H1 (cell line): ENCODE results near the gene CACNB1.

Source experiments
- CREB1 ChIP-seq: IDR thresholded peaks from 2 replicates; pipeline ENCODE4 v1.6.1; 2012; ENCODE audit warnings: inconsistent platforms
- CTCF ChIP-seq, 3 experiments: IDR thresholded peaks; 1 replicate in 2 of 3; 2 replicates in 1 of 3; pipeline versions ENCODE4 v1.5.1 to v1.6.1; 2011; ENCODE audit warnings: low read length in 3 of 3, mild to moderate bottlenecking in 3 of 3, inconsistent platforms in 2 of 3, low read depth in 1 of 3, moderate library complexity in 1 of 3; ENCODE audit not compliant: insufficient read depth in 1 of 3; ENCODE audit errors: control extremely low read depth in 1 of 3
- EP300 ChIP-seq, 2 experiments: IDR thresholded peaks; 1 replicate in 1 of 2; 2 replicates in 1 of 2; pipeline ENCODE4 v1.6.1; 2011 to 2012; ENCODE audit warnings: low read depth in 2 of 2, low read length in 2 of 2, mild to moderate bottlenecking in 2 of 2, borderline replicate concordance in 1 of 2, inconsistent platforms in 1 of 2, moderate library complexity in 1 of 2
- JUND ChIP-seq: IDR thresholded peaks from 2 replicates; pipeline ENCODE4 v1.6.1; 2011; ENCODE audit warnings: mild to moderate bottlenecking, improper control_type of control experiment, low read length
- PHF8 ChIP-seq: fragments of 200-600 bp; sonication (generic); conservative IDR thresholded peaks from 2 replicates; pipeline ENCODE4 v1.7.1; 2012; ENCODE audit warnings: low read depth, mild to moderate bottlenecking, inconsistent platforms, low read length, moderate library complexity
- POLR2AphosphoS5 ChIP-seq: IDR thresholded peaks from 2 replicates; pipeline ENCODE4 v1.6.1; 2011; ENCODE audit warnings: low read depth, low read length
- RFX5 ChIP-seq: IDR thresholded peaks from 2 replicates; pipeline ENCODE4 v1.6.1; 2011; ENCODE audit warnings: low read depth, low read length, improper control_type of control experiment, borderline replicate concordance
- RXRA ChIP-seq: IDR thresholded peaks from 2 replicates; pipeline ENCODE4 v1.6.1; 2011; ENCODE audit warnings: low read depth, mild to moderate bottlenecking, low read length, moderate library complexity; ENCODE audit not compliant: insufficient read depth
- SP1 ChIP-seq: IDR thresholded peaks from 2 replicates; pipeline ENCODE4 v1.6.1; 2011; ENCODE audit warnings: low read depth, low read length
- SP2 ChIP-seq: IDR thresholded peaks from 2 replicates; pipeline ENCODE4 v1.6.1; 2012; ENCODE audit warnings: mild to moderate bottlenecking, low read length, inconsistent platforms
- SUZ12 ChIP-seq: fragments of 200-600 bp; sonication (generic); IDR thresholded peaks from 2 replicates; pipeline ENCODE4 v1.6.1; 2012; ENCODE audit warnings: mild to moderate bottlenecking, inconsistent platforms, low read length, moderate library complexity, mixed read lengths
- ZNF274 ChIP-seq: IDR thresholded peaks from 2 replicates; pipeline ENCODE4 v1.7.0; 2012; ENCODE audit warnings: low read length, borderline replicate concordance; ENCODE audit errors: extremely low read depth

GRCh38 chr17:39134878-39135277, 62.6 kb downstream of the CACNB1 start:
- no peak for TF ChIP-seq CREB1
- no peak for TF ChIP-seq SUZ12
- no peak for TF ChIP-seq CTCF (IDR thresholded peaks at IDR 0.05; ENCODE audit: control extremely low read depth in 1 of 3, insufficient read depth in 1 of 3, low read depth in 1 of 3, low read length in 3 of 3)
- TF ChIP-seq SP2, result no peak
- TF ChIP-seq PHF8, result no peak
- no peak for TF ChIP-seq RXRA
- no peak for TF ChIP-seq EP300 (IDR thresholded peaks at IDR 0.05; ENCODE audit: borderline replicate concordance in 1 of 2, low read depth in 2 of 2, low read length in 2 of 2)
- no peak for TF ChIP-seq ZNF274
- TF ChIP-seq SP1, result no peak
- TF ChIP-seq RFX5, result no peak
- TF ChIP-seq JUND, result no peak
- TF ChIP-seq POLR2AphosphoS5, result no peak
